HFFc6 (cell line): ENCODE data around the gene MANSC4. TPM values are rescaled to one million over a fixed set of nuclear protein-coding genes. Genes with fewer than 3 reads are reported as not detected.

Experiments
- DNase-seq: peaks from one replicate; pipeline ENCODE4 v3.0.0-alpha.2; 2018
- H3K27ac Mint-ChIP-seq: 2 replicates; pipeline ENCODE4 v1.8.0; 2020; ENCODE audit warnings: mild to moderate bottlenecking, mixed read lengths
- H3K27me3 Mint-ChIP-seq: 2 replicates; pipeline ENCODE4 v1.8.0; 2021; ENCODE audit warnings: mild to moderate bottlenecking, moderate library complexity, mixed read lengths; ENCODE audit not compliant: insufficient read depth
- H3K36me3 Mint-ChIP-seq: 2 replicates; pipeline ENCODE4 v1.8.0; 2021; ENCODE audit warnings: low read depth, mixed read lengths
- H3K4me1 Mint-ChIP-seq: 2 replicates; pipeline ENCODE4 v1.8.0; 2020; ENCODE audit warnings: low read depth, mixed read lengths
- H3K4me3 Mint-ChIP-seq: 2 replicates; pipeline ENCODE4 v1.8.0; 2020; ENCODE audit warnings: mild to moderate bottlenecking, moderate library complexity, mixed read lengths
- H3K9me3 Mint-ChIP-seq: 2 replicates; pipeline ENCODE4 v1.8.0; 2020; ENCODE audit warnings: mild to moderate bottlenecking, mixed read lengths
- total RNA-seq, 6 experiments: library from RNA; stranded (reverse); fragmentation: NEBNext Ultra II Directional; extraction: Animal tissue kit (Norgen Biotek cat#: 25700); gene quantifications; 2 replicates in 1 of 6; 3 replicates in 5 of 6; pipeline ENCODE4 v1.2.3, GENCODE V29; 2021
- TF ChIP-seq, protein P1 (sequence below): fragments of 200-600 bp; sonication (generic); IDR thresholded peaks from 2 replicates; pipeline ENCODE4 v1.5.0; 2021; ENCODE audit warnings: antibody characterized with exemption, mild to moderate bottlenecking

Gene MANSC4
- total RNA-seq, 6 experiments from 2014 or later = not detected

DNA sequence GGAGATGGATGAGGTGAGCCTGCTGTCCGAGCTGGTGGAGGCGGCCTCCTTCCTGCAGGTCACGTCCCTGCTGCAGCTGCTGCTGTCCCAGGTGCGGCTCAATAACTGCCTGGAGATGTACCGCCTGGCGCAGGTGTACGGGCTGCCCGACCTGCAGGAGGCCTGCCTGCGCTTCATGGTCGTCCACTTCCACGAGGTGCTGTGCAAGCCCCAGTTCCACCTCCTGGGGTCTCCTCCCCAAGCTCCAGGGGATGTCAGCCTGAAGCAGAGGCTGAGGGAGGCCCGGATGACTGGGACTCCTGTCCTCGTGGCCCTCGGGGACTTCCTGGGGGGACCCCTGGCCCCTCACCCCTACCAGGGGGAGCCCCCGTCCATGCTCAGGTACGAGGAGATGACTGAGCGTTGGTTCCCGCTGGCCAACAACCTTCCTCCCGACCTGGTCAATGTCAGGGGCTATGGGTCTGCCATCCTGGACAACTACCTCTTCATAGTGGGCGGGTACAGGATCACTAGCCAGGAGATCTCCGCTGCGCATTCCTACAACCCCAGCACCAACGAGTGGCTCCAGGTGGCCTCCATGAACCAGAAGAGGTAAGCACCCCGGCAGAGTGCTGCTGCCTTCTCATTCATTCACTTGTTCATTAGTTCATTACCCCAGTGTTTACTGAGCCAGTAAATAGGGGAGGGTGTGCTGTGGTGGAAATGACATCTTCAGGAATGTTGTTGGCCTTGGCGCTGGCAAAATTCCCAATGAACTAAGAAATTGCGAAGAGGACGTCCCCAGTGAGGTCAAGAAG, 774 bp upstream of the MANSC4 start:
- Mint-ChIP-seq H3K27ac (peak overlapping the region; percentile 57), H3K4me3 (peak overlapping the region; percentile 88), H3K9me3 (no peaks in the 10 kb centered on the region), H3K4me1 (peaks cover 49% of the 10 kb centered on the region), H3K36me3 (peaks cover 25% of the 10 kb centered on the region), H3K27me3 (peaks cover 1% of the 10 kb centered on the region; the same call in 1 of the 2 replicates)
- TF ChIP-seq, protein P1, sequence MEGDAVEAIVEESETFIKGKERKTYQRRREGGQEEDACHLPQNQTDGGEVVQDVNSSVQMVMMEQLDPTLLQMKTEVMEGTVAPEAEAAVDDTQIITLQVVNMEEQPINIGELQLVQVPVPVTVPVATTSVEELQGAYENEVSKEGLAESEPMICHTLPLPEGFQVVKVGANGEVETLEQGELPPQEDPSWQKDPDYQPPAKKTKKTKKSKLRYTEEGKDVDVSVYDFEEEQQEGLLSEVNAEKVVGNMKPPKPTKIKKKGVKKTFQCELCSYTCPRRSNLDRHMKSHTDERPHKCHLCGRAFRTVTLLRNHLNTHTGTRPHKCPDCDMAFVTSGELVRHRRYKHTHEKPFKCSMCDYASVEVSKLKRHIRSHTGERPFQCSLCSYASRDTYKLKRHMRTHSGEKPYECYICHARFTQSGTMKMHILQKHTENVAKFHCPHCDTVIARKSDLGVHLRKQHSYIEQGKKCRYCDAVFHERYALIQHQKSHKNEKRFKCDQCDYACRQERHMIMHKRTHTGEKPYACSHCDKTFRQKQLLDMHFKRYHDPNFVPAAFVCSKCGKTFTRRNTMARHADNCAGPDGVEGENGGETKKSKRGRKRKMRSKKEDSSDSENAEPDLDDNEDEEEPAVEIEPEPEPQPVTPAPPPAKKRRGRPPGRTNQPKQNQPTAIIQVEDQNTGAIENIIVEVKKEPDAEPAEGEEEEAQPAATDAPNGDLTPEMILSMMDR = no peak
- peak; percentile 27 for DNase-seq

DNA sequence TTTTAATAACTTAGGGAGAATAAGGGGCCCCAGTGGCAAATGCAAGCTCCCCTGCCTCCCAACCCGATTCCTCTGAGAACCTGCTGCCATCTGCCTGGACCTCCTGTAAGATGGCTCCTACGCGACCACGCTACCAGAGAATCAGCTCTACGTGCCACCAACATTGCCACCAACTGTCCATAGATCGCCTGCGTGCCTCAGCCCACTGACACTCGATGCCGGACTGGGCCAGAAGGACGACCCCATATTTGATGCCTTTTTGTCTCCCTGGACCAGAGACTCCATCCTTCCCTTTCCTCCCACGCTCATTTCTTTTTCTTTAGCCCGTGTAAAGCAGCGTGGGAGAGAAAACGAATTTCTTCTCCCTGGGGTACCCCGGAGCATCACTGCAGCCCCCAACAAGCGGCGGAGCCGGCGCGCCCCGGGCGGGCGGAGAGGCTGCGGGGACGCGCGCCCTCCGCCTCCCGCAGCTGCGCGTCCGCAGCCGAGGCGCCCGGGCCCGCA, 568 bp downstream of the MANSC4 start:
- Mint-ChIP-seq H3K27me3 (peaks cover 1% of the 10 kb centered on the region; the same call in 1 of the 2 replicates), H3K4me3 (peak overlapping the region; percentile 95), H3K4me1 (peaks cover 35% of the 10 kb centered on the region), H3K9me3 (no peaks in the 10 kb centered on the region), H3K36me3 (peaks cover 18% of the 10 kb centered on the region), H3K27ac (peak overlapping the region; percentile 97)
- TF ChIP-seq, protein P1 = no peak
- DNase-seq = no peak

DNA sequence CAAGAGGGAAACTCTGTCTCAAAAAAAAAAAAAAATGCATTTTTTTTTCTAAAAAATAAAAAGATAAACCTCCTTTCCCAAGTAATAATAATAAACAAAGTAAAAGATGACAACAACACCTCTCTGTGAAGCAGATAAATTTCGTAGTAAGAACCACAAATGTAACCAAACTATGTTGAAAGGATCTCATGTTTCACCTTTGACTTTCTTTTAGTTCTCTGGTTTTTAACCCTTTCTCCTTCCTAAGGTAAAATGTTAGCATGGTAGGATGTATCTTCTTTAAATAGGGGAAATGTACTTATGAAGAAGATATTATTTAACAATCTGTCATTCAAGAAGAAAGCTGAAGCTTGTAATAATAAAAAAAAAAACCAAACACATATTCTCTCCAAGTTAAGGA, 1.8 kb downstream of the MANSC4 start:
- Mint-ChIP-seq H3K9me3 (no peaks in the 10 kb centered on the region), H3K27ac (no peak overlapping the region), H3K36me3 (peaks cover 15% of the 10 kb centered on the region), H3K4me3 (no peak overlapping the region), H3K27me3 (peaks cover 1% of the 10 kb centered on the region; the same call in 1 of the 2 replicates), H3K4me1 (peaks cover 39% of the 10 kb centered on the region)
- TF ChIP-seq, protein P1 = no peak
- no peak for DNase-seq

DNA sequence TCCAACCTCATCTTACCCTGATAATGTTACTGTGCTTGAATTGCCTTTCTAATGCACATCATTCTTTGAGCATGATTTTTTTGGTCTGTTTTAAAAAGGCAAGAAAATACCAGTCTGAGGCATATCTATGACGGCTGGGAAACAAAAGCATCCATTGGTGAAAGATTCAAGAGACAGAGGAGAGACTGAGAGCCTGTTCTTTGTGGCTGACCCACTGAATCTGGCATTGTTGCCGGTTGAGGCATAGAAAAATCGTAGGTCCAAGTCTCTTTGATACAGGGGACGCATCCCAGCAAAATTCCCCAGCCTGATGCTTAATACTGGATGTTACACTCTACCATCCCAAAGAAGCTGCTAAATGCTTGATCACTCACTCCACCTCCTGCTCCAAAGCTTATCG, 2.9 kb downstream of the MANSC4 start:
- DNase-seq = no peak
- Mint-ChIP-seq H3K36me3 (peaks cover 7% of the 10 kb centered on the region), H3K4me3 (no peak overlapping the region), H3K27me3 (peaks cover 1% of the 10 kb centered on the region; the same call in 1 of the 2 replicates), H3K4me1 (peaks cover 39% of the 10 kb centered on the region), H3K9me3 (no peaks in the 10 kb centered on the region), H3K27ac (no peak overlapping the region)
- TF ChIP-seq, protein P1 = no peak

DNA sequence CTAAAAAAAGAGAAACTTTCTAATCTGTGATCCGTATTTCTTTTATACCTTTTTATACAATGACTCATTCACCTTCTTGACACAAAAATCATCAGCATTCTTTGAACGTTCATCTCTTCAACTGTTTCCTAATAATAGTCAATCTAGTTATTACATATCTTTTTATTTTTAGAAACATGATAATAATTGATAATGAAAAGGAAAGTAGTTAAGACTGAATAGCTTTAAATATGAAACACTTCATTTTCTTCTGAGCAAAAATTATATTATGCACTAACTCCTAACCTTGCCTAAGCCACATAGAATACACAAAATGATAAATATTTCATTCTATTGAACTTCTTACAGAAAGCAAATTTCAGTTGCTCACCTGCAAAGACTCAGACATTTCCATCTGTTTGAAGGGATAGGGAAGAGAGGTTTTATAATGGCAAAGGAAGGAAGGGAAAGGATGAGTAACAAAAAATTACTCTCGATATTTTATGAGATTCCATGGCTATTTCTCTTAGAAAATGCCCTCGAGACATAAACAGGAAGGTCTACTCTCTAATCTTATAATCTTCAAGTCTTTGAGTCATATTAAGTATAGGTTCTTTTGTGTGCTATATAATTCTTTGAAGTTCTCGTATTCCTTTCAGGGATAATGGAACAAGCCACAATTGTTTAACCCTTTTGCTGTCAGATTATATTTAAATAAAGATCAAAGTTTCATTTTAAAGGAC, 7.5 kb downstream of the MANSC4 start:
- DNase-seq = peak; percentile 78
- peak overlapping the region; percentile 66 for H3K27ac Mint-ChIP-seq
- H3K4me1 Mint-ChIP-seq = peaks cover 47% of the 10 kb centered on the region
- TF ChIP-seq, protein P1 = no peak
- peak overlapping the region; percentile 69 for H3K4me3 Mint-ChIP-seq
- no peaks in the 10 kb centered on the region for H3K9me3 Mint-ChIP-seq
- no peaks in the 10 kb centered on the region for H3K36me3 Mint-ChIP-seq
- H3K27me3 Mint-ChIP-seq = no peaks in the 10 kb centered on the region; the same call in none of the 2 replicates
